ENCODE results near the gene THAP3.

DNA sequence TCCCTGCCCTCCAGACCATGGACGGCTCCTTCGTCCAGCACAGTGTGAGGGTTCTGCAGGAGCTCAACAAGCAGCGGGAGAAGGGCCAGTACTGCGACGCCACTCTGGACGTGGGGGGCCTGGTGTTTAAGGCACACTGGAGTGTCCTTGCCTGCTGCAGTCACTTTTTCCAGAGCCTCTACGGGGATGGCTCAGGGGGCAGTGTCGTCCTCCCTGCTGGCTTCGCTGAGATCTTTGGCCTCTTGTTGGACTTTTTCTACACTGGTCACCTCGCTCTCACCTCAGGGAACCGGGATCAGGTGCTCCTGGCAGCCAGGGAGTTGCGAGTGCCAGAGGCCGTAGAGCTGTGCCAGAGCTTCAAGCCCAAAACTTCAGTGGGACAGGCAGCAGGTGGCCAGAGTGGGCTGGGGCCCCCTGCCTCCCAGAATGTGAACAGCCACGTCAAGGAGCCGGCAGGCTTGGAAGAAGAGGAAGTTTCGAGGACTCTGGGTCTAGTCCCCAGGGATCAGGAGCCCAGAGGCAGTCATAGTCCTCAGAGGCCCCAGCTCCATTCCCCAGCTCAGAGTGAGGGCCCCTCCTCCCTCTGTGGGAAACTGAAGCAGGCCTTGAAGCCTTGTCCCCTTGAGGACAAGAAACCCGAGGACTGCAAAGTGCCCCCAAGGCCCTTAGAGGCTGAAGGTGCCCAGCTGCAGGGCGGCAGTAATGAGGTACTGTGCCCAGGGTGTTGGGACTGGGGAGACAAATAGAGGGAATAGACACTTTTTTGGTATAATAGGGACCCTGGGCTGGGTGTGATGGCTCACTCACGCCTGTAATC, 43.9 kb upstream of the THAP3 start:
- TF ChIP-seq CTCF (IDR thresholded peaks at IDR 0.05 in 8 of 11, conservative IDR thresholded peaks at IDR 0.05 in 3 of 11): no peak
- no peak for TF ChIP-seq POLR2AphosphoS5 (IDR thresholded peaks at IDR 0.05)
- TF ChIP-seq POLR2A (IDR thresholded peaks at IDR 0.05): no peak

Measured in spleen (tissue), 7 donors.